GM19372 (cell line): ENCODE measurements around the gene TNS1.

Experiments
- ATAC-seq: cut with Tn5 transposase; IDR thresholded peaks from one replicate; pipeline ENCODE4 v1.9.1; 2021; ENCODE audit warnings: mild to moderate bottlenecking, low read depth, moderate library complexity; ENCODE audit not compliant: unreplicated experiment

The TNS1 gene

DNA sequence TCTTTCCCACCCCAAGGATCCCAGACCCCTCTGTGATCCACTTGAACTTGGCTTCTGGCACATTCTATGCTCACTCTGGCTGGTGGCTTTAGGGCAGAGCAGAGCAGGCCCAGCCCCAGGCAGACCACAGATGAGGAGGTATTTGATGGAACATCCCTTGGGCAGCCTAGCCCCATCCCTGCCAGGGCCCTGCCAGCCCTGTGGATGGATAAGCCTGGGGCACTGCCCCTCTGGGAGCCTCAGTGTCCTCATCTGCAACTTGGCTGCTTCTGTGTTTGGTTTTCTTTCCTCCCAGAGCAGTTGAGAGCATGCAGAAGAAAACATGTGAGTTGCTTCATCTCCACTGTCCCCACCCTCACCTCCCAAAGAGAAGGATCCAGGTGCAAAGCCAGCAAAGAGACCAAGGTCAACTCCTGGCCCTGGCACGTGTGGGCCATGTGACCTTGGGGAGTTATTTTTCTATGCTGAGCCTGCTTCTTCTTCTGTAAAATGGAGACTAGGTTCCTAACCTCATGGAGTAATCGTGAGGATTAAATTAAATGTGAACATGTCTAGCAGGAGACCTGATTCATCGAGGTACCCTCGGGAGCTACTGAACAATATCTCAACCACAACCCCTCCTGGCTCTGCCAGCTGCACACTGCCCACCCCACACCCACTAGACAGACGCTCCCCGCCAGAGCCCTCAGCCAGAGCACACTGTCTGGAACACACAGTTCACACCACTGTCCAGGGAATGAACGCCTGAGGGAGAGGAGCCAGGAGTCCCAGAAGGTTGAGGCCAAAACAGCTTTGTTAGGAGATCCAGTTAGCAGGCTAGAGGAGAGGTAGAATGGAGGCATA, 14.6 kb upstream of the TNS1 start:
- ATAC-seq = no peak

- ATAC-seq = no peak
Observed at GRCh38 chr2:218016810-218017209, 14.0 kb upstream of the TNS1 start.

GRCh38 chr2:218015586-218016521, 13.1 kb upstream of the TNS1 start:
- ATAC-seq = no peak

GRCh38 chr2:218014706-218015585, 12.2 kb upstream of the TNS1 start:
- ATAC-seq = no peak

DNA sequence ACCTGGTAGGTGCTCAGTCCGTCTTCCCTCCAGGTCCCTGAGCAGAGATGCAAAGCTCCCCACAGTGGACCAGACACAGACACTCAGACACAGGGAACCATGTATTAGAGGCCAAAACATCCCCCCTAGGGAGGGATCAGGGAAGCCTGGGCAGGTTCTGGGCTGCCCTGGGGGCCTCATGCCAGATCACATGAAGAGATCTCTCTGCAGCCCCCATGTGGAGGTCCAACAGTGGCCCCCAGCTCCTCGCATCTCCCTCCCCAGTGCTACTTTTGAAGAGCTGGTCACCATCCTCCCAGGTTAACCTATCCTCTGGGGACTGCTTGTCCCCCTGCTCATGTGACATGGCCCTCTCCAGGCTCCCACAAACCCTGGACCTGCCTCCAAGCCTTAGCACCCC, 10.5 kb upstream of the TNS1 start:
- ATAC-seq = no peak

DNA sequence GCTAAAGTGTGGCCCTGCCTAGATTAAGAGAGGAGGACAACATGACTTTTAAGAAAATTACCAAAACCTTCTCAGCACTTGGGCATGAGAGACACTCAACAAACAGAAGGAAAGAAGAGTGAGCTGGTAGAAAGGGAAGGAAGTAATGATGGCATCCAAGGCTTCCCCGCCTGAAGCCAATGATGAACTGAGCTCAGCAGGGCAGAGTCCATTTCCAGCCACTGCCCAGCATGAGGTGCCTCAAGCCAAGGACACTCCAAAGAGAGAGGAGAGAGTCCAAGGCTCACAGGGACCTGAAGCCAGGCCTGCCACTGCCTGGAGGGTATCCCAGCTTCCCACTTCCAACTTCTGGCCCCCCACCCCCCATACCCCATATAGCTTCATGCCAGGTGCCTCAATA, 9.5 kb upstream of the TNS1 start:
- no peak for ATAC-seq

GRCh38 chr2:218011653-218012040, 8.9 kb upstream of the TNS1 start:
- ATAC-seq = no peak

GRCh38 chr2:218010984-218011652, 8.3 kb upstream of the TNS1 start:
- ATAC-seq = no peak

DNA sequence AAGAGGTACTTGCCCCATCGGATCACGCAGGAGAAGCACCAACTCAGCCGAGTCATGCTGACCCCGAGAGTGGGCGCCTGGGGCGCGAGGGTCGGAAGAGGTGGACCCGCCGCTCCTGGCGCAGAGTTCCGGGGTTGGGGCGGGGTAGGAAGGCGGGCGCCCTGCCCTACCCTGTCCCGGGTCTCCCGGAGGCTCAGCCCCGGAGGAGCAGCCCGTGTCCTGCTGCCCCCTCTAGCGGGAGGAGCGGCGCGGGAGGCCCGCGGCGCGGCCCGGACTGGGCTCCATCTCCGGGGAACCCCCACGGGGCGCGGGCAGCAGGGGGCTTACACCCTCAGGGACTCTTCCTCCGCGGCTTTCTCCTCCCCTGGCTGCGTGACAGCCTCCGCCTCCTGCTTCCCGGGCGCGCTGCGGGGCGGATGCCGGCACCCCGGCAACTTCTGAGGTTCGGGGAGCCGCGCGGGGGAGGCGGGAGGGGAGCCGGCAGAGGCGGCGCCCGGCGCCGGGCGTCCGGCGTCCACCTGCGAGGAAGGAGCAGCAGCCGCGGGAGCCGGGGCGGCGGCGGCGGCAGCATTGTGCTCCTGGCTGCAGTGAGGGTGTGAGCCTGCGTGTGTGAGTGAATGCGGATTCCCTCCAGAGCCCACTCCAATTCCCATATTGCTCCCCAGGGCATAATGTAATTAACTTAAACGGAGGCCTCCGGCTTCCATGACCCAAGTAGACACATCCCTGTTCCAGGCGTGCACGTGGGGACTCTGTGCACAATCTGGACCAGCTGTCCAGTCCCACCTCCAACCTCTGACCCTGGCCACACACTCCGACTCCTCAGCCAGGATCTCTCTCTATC, 7.6 kb upstream of the TNS1 start:
- ATAC-seq = no peak

DNA sequence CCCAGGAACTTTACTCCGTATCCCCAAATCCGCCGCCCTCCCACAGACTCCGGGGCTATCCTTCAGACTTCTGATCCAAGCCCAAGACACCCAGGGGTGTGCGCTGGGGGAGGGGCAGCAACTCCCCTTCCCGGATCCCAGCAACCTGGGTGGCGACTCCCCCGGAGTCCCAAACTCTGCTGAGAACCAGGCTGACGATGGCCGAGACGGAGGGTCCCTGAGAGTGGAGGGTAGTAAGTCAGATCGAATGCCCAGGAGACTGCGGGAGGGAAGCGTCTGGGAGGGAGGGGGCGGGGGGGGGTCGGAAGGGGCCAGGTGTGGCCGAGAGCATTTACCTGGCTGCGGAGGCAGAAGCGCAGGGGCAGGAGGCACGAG, 7.0 kb upstream of the TNS1 start:
- no peak for ATAC-seq

GRCh38 chr2:218009231-218009630, 6.4 kb upstream of the TNS1 start:
- ATAC-seq = no peak

GRCh38 chr2:218008060-218009040, 5.6 kb upstream of the TNS1 start:
- no peak for ATAC-seq

DNA sequence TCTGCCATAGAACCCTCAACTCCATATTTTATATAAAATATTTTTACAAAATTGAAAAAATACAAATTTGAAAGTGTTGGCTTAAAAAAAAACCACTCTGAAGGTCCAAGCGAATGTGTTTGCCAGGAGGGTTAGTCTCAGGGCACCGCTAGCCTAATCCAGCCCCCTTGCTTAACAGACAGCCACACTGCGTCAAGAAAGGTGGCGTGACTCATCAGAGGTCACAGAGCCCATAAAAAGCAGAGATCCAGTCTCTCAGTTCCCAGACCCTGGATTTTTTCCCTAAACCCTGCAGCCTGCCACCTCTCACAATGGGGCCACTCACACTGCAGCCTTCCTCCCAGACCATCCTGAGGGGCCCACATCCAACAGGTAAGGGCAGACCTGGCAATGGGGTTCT, 3.9 kb upstream of the TNS1 start:
- no peak for ATAC-seq

DNA sequence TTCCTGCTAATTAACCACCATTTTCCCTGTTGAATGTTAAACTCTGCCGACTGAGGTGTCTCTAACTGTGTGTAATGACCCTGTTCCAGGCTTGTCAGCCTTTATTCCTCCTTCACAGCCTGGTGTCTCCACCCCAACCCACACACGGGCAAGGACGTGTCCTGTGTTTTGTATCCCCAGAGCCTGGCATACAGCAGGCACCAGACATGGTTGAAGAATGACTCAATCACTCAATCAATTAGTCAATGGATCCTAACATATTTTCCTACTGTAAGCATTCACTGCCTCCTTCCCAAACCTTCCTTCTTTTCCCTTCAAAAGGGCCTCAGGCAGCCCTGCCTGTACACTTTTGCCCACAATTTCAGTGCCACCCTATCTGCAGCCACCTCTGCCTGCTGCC, 2.7 kb upstream of the TNS1 start:
- ATAC-seq = no peak

GRCh38 chr2:218005028-218005427, 2.2 kb upstream of the TNS1 start:
- ATAC-seq = no peak

DNA sequence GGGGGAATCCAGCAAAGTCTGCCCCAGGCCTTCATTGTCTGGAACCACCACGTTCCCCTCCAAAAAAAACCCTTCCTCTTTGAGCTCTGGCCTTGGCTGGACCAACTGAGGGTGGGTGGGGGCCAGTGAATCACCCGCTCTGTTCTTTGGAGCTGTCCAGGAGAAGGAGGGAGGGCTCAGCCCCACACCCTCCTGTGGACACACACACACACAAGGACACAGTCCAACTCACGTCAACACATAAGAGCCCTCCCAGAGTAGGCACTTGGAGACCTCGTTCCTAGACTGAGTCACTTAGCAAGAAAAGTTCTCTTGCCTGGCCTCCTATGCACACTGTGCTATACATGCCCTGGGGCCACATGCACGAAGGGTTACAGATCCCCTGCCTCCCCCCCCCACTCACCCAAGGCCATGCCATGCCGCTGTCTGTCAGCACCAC, 1.2 kb upstream of the TNS1 start:
- ATAC-seq = no peak

GRCh38 chr2:218003281-218003944, 618 bp upstream of the TNS1 start:
- no peak for ATAC-seq
